ENCODE data around the gene IRS1.

Gene IRS1

DNA sequence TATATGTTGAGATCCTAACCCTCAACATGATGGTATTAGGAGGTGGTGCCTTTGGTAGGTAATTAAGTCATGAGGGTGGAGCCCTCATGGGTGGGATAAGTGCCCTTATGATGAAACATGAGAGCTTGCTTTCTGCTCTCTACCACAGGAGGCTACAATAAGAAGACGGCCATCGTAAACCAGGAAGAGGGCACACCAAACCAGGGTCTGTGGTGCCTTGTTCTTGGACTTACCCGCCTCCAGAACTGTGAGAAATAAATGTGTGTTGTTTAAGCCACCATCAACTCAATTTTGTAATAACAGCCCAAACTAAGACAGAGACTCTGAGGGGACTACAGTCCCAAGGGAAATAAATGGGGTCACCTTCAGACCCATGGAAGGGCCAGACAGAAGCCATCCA lies 52.3 kb downstream of the IRS1 start:
- H3K27ac ChIP-seq: no peak overlapping the region

DNA sequence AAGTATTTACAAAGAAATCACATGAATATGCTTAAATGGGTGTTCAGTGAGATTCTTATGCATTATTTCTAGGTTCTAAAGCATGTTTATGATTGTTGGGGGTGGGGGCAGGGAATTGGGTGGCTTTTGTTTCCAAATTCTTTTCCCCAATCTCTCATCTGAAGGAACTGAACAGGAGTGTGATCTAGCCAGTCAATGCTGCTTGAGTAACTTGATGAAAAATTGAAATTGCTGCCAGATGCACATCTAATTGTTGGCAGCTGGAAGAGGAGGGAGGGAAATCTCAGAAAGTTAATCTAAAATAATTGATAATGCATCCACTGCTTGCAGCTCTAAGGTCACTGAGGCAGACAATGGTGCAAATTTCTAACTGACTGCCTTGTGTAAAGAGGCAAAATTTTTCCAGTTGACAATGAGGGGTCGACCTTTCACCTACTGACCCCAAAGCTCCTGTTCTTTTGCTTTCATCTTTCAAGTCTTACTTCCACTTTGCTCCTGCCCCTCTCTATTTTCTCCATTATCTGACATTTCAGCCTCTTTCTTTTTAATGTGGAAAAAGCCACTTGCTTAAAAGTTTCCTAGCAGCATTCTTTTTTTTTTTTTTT lies 53.3 kb downstream of the IRS1 start:
- no peak overlapping the region for H3K27ac ChIP-seq
- TF ChIP-seq ZFX (IDR thresholded peaks at IDR 0.05): no peak
- TF ChIP-seq, protein P1, sequence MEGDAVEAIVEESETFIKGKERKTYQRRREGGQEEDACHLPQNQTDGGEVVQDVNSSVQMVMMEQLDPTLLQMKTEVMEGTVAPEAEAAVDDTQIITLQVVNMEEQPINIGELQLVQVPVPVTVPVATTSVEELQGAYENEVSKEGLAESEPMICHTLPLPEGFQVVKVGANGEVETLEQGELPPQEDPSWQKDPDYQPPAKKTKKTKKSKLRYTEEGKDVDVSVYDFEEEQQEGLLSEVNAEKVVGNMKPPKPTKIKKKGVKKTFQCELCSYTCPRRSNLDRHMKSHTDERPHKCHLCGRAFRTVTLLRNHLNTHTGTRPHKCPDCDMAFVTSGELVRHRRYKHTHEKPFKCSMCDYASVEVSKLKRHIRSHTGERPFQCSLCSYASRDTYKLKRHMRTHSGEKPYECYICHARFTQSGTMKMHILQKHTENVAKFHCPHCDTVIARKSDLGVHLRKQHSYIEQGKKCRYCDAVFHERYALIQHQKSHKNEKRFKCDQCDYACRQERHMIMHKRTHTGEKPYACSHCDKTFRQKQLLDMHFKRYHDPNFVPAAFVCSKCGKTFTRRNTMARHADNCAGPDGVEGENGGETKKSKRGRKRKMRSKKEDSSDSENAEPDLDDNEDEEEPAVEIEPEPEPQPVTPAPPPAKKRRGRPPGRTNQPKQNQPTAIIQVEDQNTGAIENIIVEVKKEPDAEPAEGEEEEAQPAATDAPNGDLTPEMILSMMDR (conservative IDR thresholded peaks at IDR 0.05): no peak

More for the DNA sequence above, 52.3 kb downstream of the IRS1 start:
- TF ChIP-seq, protein P1 (conservative IDR thresholded peaks at IDR 0.05): no peak
- no peak for TF ChIP-seq ZFX (IDR thresholded peaks at IDR 0.05)

DNA sequence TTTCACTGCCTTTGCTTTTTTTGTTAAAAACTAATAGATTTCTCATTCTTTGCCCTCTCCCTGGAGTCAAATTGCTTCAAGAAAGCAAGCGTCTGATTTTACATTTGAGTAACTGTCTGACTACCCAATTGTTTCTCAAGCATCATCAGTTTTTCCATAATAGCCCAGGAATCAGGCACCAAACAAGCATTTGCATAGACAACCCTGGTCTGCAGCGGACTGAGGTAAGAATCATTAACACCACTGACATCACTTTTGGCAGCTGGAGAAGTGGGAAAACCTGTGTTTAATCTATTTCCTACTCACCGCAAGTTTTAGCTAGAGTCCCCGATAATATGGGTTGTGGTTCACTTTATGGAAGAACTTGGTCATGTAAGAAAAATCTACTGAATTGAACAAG lies 55.7 kb downstream of the IRS1 start:
- no peak overlapping the region for H3K27ac ChIP-seq
- no peak for TF ChIP-seq ZFX (IDR thresholded peaks at IDR 0.05)
- TF ChIP-seq, protein P1 (conservative IDR thresholded peaks at IDR 0.05): no peak

DNA sequence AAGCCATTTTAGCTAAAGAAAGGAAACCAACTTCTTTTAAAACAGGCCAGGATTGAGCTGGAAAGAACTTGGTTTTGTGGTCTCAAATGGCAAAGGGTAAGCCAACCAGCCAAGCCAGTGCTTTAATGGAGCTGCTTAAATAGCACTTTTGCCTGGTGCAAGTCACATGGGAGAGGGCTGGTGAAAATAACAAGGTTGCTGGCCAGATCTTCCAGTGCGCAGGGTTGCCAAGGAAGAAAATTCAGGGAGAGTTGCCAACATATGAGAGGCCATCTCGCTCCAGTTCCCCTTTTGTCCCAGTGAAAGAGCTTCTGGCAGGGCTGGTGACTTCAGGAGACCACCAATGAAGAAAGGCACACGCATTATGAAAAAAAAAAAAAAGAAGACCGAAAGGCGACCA lies 57.3 kb downstream of the IRS1 start:
- TF ChIP-seq ZFX (IDR thresholded peaks at IDR 0.05): no peak
- TF ChIP-seq, protein P1 (conservative IDR thresholded peaks at IDR 0.05): no peak
- no peak overlapping the region for H3K27ac ChIP-seq

DNA sequence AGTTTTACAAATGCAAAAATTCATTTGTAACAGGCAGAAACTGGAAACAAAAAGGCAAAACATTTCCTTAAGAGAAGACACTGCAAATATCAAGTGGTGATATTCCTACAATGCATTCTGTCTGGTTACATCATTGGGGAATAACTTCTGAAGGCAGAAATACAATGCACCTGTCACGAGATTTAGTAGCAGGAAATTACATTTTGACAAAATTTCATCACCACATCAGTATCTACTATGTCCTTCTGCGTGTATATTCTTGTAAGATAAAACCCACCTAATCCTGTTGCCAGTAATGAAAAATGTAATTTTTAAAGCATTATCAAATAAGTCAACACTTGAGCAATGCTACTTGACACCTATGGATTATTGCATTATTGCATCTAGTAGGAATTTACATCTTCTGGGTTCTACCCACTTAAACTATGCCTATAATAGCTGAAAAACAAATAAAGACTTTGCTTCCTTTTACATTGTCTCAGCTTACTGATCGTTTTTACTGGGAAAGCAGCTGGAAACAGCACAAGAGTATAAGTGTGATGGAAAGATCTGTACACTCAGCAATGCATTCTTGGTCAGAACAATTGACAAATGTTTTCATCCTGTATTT lies 59.5 kb downstream of the IRS1 start:
- H3K27ac ChIP-seq: no peak overlapping the region
- TF ChIP-seq, protein P1 (conservative IDR thresholded peaks at IDR 0.05): no peak
- TF ChIP-seq ZFX (IDR thresholded peaks at IDR 0.05): no peak

DNA sequence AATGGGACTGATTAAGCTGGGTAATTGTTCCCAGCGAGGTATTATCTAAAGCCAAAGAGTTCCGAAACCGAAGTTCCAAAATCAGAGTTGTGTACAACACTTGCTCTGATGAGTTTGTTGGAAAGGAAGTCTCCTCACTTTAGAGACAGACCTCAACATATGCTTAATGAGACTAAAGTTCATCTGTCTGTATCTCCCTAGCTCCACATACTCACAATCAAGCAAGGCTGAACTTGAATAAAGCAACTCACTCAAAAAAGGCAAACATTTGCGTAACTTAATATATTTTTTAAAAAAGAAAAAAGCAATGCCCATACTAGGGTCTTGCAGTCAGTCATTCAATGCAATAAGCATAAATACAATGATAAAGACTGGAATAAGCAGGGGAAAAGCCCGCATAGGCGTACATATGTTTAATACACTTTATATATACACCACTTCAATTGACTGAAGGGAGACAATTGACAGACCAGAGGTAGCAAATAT lies 60.0 kb downstream of the IRS1 start:
- TF ChIP-seq, protein P1 (conservative IDR thresholded peaks at IDR 0.05): no peak
- TF ChIP-seq ZFX (IDR thresholded peaks at IDR 0.05): no peak
- peak overlapping the region; percentile 73; the same call in 1 of the 2 replicates for H3K27ac ChIP-seq

DNA sequence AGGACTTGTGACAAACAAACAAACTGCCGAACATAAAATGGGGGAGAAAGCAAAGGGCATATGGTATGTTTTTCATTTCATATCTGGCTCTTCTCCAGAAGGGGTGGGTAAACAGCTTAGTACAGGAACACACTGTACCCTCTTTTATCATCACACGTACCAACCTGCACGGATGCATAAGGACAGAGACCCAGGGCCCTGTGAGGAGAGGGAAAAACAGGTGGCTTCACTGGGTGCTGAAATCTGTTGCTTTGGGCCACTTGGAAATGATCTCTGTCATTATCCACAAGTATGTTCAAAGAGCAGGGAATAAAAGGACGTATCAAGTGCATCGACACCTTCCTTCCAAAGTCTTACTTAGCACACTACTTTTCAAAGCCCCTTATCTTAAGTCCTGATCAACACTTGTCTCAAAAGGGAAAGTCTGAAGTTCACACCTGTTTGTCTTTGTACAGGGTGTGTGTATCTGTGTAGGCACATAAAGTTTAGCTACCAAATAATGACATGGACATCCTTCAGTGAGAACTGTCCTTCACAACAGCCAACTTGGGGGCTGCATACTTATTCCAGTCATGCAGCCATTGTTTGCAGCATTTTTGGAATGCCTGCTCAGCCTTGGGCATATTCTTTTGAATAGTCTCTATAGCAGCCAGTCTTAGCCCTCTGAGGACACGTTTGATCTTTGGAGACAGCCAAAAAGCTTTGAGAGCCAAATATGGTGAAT lies 60.6 kb downstream of the IRS1 start:
- H3K27ac ChIP-seq: peak overlapping the region; percentile 73; the same call in 1 of the 2 replicates
- TF ChIP-seq ZFX (IDR thresholded peaks at IDR 0.05): no peak
- TF ChIP-seq, protein P1 (conservative IDR thresholded peaks at IDR 0.05): no peak

Data from C4-2B (cell line).